ENCODE results near the gene VAPB. TPM values are rescaled to one million over a fixed set of nuclear protein-coding genes. Genes with fewer than 3 reads are reported as not detected.

VAPB gene
- total RNA-seq, 1 experiment from 2014 or later, result 65.1 TPM

- no peak overlapping the region for H2BK12ac ChIP-seq (ENCODE audit: insufficient read length, low read depth, low read length)
- H4K91ac ChIP-seq (ENCODE audit: insufficient read length, low read depth, low read length), result no peak overlapping the region
- Mint-ChIP-seq H3K36me3 (ENCODE audit: insufficient read depth in 1 of 3, low read depth in 3 of 3) (peaks cover 12 to 32% (median 26%) of the 10 kb centered on the region in 3 experiments), H3K4me1 (peaks cover 39 to 42% of the 10 kb centered on the region in 2 experiments), H3K27ac (peak overlapping the region in 2 of 3 experiments; percentile 2 to 20; a peak in 4 of 7 replicates), H3K27me3 (ENCODE audit: low read depth) (no peaks in the 10 kb centered on the region), H3K4me3 (no peak overlapping the region), H3K9me3 (no peaks in the 10 kb centered on the region)
- peaks cover 2% of the 10 kb centered on the region; the same call in 1 of the 2 replicates for H3K4me1 ChIP-seq (ENCODE audit: insufficient read depth, low read length)
- H3K4ac ChIP-seq (ENCODE audit: low read depth, low read length), result no peak overlapping the region
- no peaks in the 10 kb centered on the region for H3K9me3 ChIP-seq (ENCODE audit: control insufficient read depth, low read depth, low read length)
- H2BK120ac ChIP-seq (ENCODE audit: low read depth, low read length, poor library complexity, severe bottlenecking), result no peak overlapping the region
- no peak for TF ChIP-seq CTCF (conservative IDR thresholded peaks at IDR 0.05)
- peaks cover 4% of the 10 kb centered on the region for H3K79me1 ChIP-seq (ENCODE audit: insufficient read depth, low read depth, low read length, poor library complexity, severe bottlenecking)
- H2BK20ac ChIP-seq (ENCODE audit: low read depth, low read length, poor library complexity, severe bottlenecking), result no peak overlapping the region
- no peak overlapping the region for H3K23ac ChIP-seq (ENCODE audit: insufficient read length, low read depth, low read length)
- H3K18ac ChIP-seq (ENCODE audit: insufficient read length, low read depth, low read length), result no peak overlapping the region
- H3K27ac ChIP-seq (ENCODE audit: insufficient read length, low read depth, low read length), result no peak overlapping the region
- H3K23me2 ChIP-seq (ENCODE audit: insufficient read length, low read depth, low read length, poor library complexity, severe bottlenecking), result peaks cover 8% of the 10 kb centered on the region
- H2AK5ac ChIP-seq (ENCODE audit: insufficient read length, low read length), result no peak overlapping the region
- no peak overlapping the region for H4K8ac ChIP-seq (replicated peaks; ENCODE audit: insufficient read length, low read depth, low read length)
- no peak overlapping the region for H3K9ac ChIP-seq (ENCODE audit: extremely low read depth, insufficient read length, low read length)
- H4K5ac ChIP-seq (ENCODE audit: insufficient read length, low read depth, low read length), result no peak overlapping the region
- no peak overlapping the region for H3K56ac ChIP-seq (ENCODE audit: insufficient read length, low read depth, low read length)
- no peak overlapping the region for H3K4me2 ChIP-seq (ENCODE audit: insufficient read depth, insufficient read length, low read length)
- H3K14ac ChIP-seq (ENCODE audit: insufficient read depth, low read length), result no peak overlapping the region
- no CpG with 5 or more reads among the region's 3 CpGs for WGBS (ENCODE audit: extremely low coverage, insufficient read length, low lambda C conversion rate)
- H4K20me1 ChIP-seq (ENCODE audit: control insufficient read depth, insufficient read depth, insufficient read length), result peaks cover 2% of the 10 kb centered on the region
- H3K27me3 ChIP-seq (ENCODE audit: insufficient read depth, low read length), result no peaks in the 10 kb centered on the region
- no peak overlapping the region for H2BK15ac ChIP-seq (ENCODE audit: low read depth, low read length)
- peaks cover 42% of the 10 kb centered on the region; the same call in 1 of the 2 replicates for H3K79me2 ChIP-seq (ENCODE audit: insufficient read depth, low read length)
- no peak overlapping the region for H2BK5ac ChIP-seq (ENCODE audit: insufficient read length, low read length)
- H3T11ph ChIP-seq (ENCODE audit: low read length), result no peak overlapping the region
- DNase-seq, result no peak
- H2AFZ ChIP-seq (ENCODE audit: low read length), result no peak overlapping the region
Measured at GRCh38 chr20:58393299-58393698, 4.3 kb downstream of the VAPB start.
